ENCODE data around the gene CACHD1. TPM values are rescaled to one million over a fixed set of nuclear protein-coding genes. Genes with fewer than 3 reads are reported as not detected.
"Not testable (repeated sequence)": the region's sequence is repeated elsewhere in the genome, so short reads cannot be mapped to it uniquely, and the experiment has no call there.

The CACHD1 gene
- total RNA-seq, 1 donor from 2014 or later: 0.23 TPM

- Mint-ChIP-seq H3K27me3 (no peaks in the 10 kb centered on the region), H3K27ac (no peak overlapping the region), H3K4me1 (no peaks in the 10 kb centered on the region), H3K4me3 (no peak overlapping the region), H3K9me3 (no peaks in the 10 kb centered on the region), H3K36me3 (ENCODE audit: low read depth) (no peaks in the 10 kb centered on the region)
- intact Hi-C loops (cut with micrococcal nuclease): no loop called here
- no peak for DNase-seq
Observed at GRCh38 chr1:64598100-64598571, 128.2 kb downstream of the CACHD1 start.

GRCh38 chr1:64599242-64599641 lies 129.3 kb downstream of the CACHD1 start:
- Mint-ChIP-seq H3K4me3 (no peak overlapping the region), H3K27me3 (no peaks in the 10 kb centered on the region), H3K4me1 (no peaks in the 10 kb centered on the region), H3K36me3 (ENCODE audit: low read depth) (no peaks in the 10 kb centered on the region), H3K27ac (no peak overlapping the region), H3K9me3 (no peaks in the 10 kb centered on the region)
- intact Hi-C loops (cut with micrococcal nuclease): no loop called here
- DNase-seq: no peak

GRCh38 chr1:64601207-64601606 lies 131.3 kb downstream of the CACHD1 start:
- no peak overlapping the region for H3K4me3 Mint-ChIP-seq
- intact Hi-C loops (cut with micrococcal nuclease): no loop called here
- no peak overlapping the region for H3K27ac Mint-ChIP-seq

GRCh38 chr1:64608005-64608650 lies 138.2 kb downstream of the CACHD1 start:
- DNase-seq: no peak
- no peak overlapping the region for H3K4me3 Mint-ChIP-seq
- intact Hi-C loops (cut with micrococcal nuclease): no loop called here
- peaks cover 2% of the 10 kb centered on the region for H3K27me3 Mint-ChIP-seq
- no peaks in the 10 kb centered on the region for H3K4me1 Mint-ChIP-seq
- peaks cover 6% of the 10 kb centered on the region for H3K9me3 Mint-ChIP-seq
- H3K27ac Mint-ChIP-seq: no peak overlapping the region
- H3K36me3 Mint-ChIP-seq (ENCODE audit: low read depth): no peaks in the 10 kb centered on the region

More at GRCh38 chr1:64601207-64601606, 131.3 kb downstream of the CACHD1 start:
- no peak for DNase-seq
- Mint-ChIP-seq H3K4me1 (no peaks in the 10 kb centered on the region), H3K9me3 (no peaks in the 10 kb centered on the region), H3K27me3 (no peaks in the 10 kb centered on the region), H3K36me3 (ENCODE audit: low read depth) (no peaks in the 10 kb centered on the region)

DNA sequence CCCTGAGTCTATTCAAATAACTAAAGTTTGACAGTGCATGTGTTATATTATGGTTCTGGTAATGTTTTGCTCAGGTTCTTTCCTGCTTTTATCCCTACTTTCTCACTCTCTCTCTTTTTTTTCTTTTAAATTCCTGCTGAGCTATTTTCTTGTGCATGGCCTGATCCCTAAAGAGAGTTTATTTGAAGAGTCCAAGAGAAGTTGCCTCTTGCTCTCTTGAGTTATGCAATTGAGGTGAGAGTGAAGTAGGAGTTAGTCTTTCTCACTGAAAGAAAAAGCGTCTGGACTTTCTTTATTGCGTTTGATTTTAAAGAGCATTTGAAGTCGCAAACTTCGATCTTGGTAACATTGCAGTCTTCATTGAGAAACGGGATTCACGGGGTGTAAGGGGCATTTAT lies 138.7 kb downstream of the CACHD1 start:
- intact Hi-C loops (cut with micrococcal nuclease): no loop called here
- Mint-ChIP-seq H3K27me3 (peaks cover 2% of the 10 kb centered on the region), H3K4me1 (no peaks in the 10 kb centered on the region), H3K36me3 (ENCODE audit: low read depth) (no peaks in the 10 kb centered on the region), H3K27ac (no peak overlapping the region), H3K4me3 (no peak overlapping the region), H3K9me3 (peaks cover 8% of the 10 kb centered on the region)
- DNase-seq: no peak

- intact Hi-C loops (cut with micrococcal nuclease); H3K27ac Mint-ChIP-seq; H3K36me3 Mint-ChIP-seq (ENCODE audit: low read depth); H3K4me1 Mint-ChIP-seq; H3K4me3 Mint-ChIP-seq; H3K27me3 Mint-ChIP-seq; DNase-seq: not testable (repeated sequence)
- peaks cover 15% of the 10 kb centered on the region for H3K9me3 Mint-ChIP-seq
Observed at GRCh38 chr1:64610950-64611349, 141.0 kb downstream of the CACHD1 start.

DNA sequence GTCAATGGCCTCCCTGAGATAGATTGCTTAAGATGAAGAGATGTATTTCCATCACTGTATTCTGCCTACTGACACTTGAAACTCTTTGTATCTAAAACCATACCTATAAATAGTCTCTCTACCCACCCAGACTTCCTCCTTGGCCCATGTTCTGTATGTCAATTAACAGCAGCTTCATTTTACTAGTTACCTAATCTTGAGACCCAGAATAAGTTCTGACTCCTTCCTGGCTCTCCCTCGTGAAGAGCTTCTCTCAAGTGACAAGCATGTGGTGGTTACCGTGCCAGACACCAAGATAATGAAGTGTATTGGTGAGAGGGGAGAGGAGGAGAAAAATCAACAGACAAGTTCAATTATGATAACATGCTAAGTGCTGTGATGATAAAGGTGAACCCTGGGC lies 146.1 kb downstream of the CACHD1 start:
- intact Hi-C loops (cut with micrococcal nuclease): no loop called here
- Mint-ChIP-seq H3K4me3 (no peak overlapping the region), H3K9me3 (peaks cover 20% of the 10 kb centered on the region), H3K27ac (no peak overlapping the region), H3K27me3 (peaks cover 2% of the 10 kb centered on the region), H3K4me1 (no peaks in the 10 kb centered on the region), H3K36me3 (ENCODE audit: low read depth) (no peaks in the 10 kb centered on the region)
- no peak for DNase-seq

GRCh38 chr1:64623750-64624191 lies 153.8 kb downstream of the CACHD1 start:
- H3K4me3 Mint-ChIP-seq: no peak overlapping the region
- peaks cover 2% of the 10 kb centered on the region for H3K27me3 Mint-ChIP-seq
- H3K4me1 Mint-ChIP-seq: peaks cover 2% of the 10 kb centered on the region
- DNase-seq: no peak
- H3K27ac Mint-ChIP-seq: no peak overlapping the region
- intact Hi-C loops (cut with micrococcal nuclease): no loop called here
- H3K9me3 Mint-ChIP-seq: no peaks in the 10 kb centered on the region
- no peaks in the 10 kb centered on the region for H3K36me3 Mint-ChIP-seq (ENCODE audit: low read depth)

DNA sequence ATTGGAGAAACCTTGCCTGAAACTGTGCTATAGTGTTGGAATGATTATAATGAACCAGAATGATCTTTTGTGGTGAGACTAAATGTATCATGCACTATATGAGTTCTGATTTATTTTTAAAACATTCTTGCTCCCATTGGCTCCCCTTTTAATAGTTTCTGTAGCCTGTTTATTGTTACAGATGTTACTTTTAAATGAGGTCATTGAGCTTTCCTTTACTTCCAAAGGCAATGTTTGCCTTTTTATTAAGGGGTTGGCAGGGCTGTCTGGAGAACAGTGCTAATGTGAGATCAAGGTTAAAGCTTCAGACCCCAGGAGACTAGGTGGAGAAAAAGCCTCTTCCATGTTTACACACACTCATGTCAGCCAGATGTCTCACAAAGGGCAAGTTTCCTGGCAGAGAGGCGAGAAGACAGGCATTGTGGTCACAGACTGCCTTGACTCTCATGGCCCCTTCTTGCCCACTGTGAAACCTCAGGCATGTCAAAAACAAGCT lies 154.3 kb downstream of the CACHD1 start:
- Mint-ChIP-seq H3K4me1 (peaks cover 2% of the 10 kb centered on the region), H3K4me3 (no peak overlapping the region), H3K27ac (no peak overlapping the region), H3K36me3 (ENCODE audit: low read depth) (no peaks in the 10 kb centered on the region), H3K9me3 (no peaks in the 10 kb centered on the region), H3K27me3 (peaks cover 2% of the 10 kb centered on the region)
- no peak for DNase-seq
- intact Hi-C loops (cut with micrococcal nuclease): no loop called here

- peaks cover 2% of the 10 kb centered on the region for H3K4me1 Mint-ChIP-seq
- peaks cover 2% of the 10 kb centered on the region for H3K27me3 Mint-ChIP-seq
Observed at GRCh38 chr1:64624808-64625207, 154.9 kb downstream of the CACHD1 start.

GRCh38 chr1:64630611-64631010 lies 160.7 kb downstream of the CACHD1 start:
- Mint-ChIP-seq H3K9me3 (no peaks in the 10 kb centered on the region), H3K27ac (no peak overlapping the region), H3K36me3 (ENCODE audit: low read depth) (no peaks in the 10 kb centered on the region), H3K4me1 (peaks cover 12% of the 10 kb centered on the region), H3K4me3 (peak overlapping the region; percentile 36), H3K27me3 (no peaks in the 10 kb centered on the region)
- DNase-seq: no peak
- intact Hi-C loops (cut with micrococcal nuclease): no loop called here

More at GRCh38 chr1:64624808-64625207, 154.9 kb downstream of the CACHD1 start:
- H3K27ac Mint-ChIP-seq: no peak overlapping the region
- no peaks in the 10 kb centered on the region for H3K9me3 Mint-ChIP-seq
- intact Hi-C loops (cut with micrococcal nuclease): no loop called here
- no peak for DNase-seq
- H3K4me3 Mint-ChIP-seq: no peak overlapping the region
- no peaks in the 10 kb centered on the region for H3K36me3 Mint-ChIP-seq (ENCODE audit: low read depth)

DNA sequence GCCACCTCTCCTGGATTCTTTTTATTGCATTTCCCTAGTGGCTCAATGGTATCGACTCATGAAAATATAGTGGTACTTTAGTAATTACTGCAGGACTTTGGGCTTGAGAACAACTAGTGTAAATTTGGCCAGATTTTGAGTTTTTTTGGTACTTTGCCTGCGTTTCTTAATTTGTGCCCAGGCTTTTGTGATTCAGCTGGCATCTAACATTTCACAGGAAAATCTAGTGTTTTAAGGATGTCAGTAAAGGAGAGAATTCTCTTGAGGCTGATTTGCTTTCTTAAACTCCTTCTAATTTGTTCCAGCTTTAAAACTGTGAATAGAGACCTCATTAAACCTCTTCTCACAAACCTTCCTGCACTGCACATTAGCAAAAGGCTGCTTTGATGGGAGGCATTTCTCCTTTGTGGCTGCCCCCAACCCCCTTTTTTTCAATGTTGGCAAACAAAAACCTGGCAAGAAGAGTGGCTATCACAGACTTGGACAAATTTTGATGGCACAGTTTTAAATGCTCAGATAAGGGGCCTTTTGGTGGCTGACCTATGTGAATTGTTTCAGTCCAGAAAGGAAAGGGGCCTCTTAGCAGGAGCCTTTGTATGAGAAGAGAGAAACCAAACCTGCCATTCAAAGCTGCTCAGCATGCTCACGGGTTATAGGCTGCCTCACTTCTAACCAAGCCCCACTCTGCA lies 161.6 kb downstream of the CACHD1 start:
- Mint-ChIP-seq H3K9me3 (no peaks in the 10 kb centered on the region), H3K36me3 (ENCODE audit: low read depth) (no peaks in the 10 kb centered on the region), H3K27ac (no peak overlapping the region)

GRCh38 chr1:64632936-64633335 lies 163.0 kb downstream of the CACHD1 start:
- no peak for DNase-seq
- Mint-ChIP-seq H3K27ac (no peak overlapping the region), H3K36me3 (ENCODE audit: low read depth) (no peaks in the 10 kb centered on the region), H3K4me1 (peaks cover 12% of the 10 kb centered on the region), H3K27me3 (no peaks in the 10 kb centered on the region), H3K9me3 (no peaks in the 10 kb centered on the region), H3K4me3 (no peak overlapping the region)
- intact Hi-C loops (cut with micrococcal nuclease): no loop called here

More for the DNA sequence above, 161.6 kb downstream of the CACHD1 start:
- H3K4me1 Mint-ChIP-seq: peaks cover 12% of the 10 kb centered on the region
- no peaks in the 10 kb centered on the region for H3K27me3 Mint-ChIP-seq
- no peak for DNase-seq
- no peak overlapping the region for H3K4me3 Mint-ChIP-seq
- intact Hi-C loops (cut with micrococcal nuclease): no loop called here

DNA sequence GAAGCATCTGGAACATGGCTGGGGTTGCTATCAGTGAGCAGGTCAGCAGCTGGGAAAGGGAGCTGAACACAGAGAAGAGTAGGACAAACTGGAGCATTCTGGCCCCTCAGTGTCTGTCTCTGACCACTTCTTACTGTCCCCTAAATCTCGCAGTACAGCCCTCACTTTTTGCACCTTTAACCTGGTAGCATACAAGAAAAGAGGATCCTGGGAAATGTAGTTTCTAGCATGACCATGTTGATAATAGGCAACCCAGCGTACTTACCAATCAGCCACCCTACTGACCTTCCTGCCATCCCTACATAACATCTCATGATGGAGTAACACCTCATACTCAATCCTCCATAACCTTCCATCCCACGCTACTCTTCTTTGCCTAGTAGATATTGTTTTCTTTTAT lies 175.8 kb downstream of the CACHD1 start:
- Mint-ChIP-seq H3K36me3 (ENCODE audit: low read depth) (no peaks in the 10 kb centered on the region), H3K4me3 (no peak overlapping the region), H3K27ac (no peak overlapping the region), H3K9me3 (no peaks in the 10 kb centered on the region), H3K27me3 (peaks cover 1% of the 10 kb centered on the region), H3K4me1 (no peaks in the 10 kb centered on the region)
- intact Hi-C loops (cut with micrococcal nuclease): no loop called here
- DNase-seq: no peak
